ENCODE data around the gene CRYBG2. TPM values are rescaled to one million over a fixed set of nuclear protein-coding genes. Genes with fewer than 3 reads are reported as not detected.

Gene CRYBG2
- total and polyA plus RNA-seq, 2 of the 13 experiments (the other 11 are each of a cell fraction or from before 2014, with no cell fraction given), result 1.3 to 2.9 TPM

DNA sequence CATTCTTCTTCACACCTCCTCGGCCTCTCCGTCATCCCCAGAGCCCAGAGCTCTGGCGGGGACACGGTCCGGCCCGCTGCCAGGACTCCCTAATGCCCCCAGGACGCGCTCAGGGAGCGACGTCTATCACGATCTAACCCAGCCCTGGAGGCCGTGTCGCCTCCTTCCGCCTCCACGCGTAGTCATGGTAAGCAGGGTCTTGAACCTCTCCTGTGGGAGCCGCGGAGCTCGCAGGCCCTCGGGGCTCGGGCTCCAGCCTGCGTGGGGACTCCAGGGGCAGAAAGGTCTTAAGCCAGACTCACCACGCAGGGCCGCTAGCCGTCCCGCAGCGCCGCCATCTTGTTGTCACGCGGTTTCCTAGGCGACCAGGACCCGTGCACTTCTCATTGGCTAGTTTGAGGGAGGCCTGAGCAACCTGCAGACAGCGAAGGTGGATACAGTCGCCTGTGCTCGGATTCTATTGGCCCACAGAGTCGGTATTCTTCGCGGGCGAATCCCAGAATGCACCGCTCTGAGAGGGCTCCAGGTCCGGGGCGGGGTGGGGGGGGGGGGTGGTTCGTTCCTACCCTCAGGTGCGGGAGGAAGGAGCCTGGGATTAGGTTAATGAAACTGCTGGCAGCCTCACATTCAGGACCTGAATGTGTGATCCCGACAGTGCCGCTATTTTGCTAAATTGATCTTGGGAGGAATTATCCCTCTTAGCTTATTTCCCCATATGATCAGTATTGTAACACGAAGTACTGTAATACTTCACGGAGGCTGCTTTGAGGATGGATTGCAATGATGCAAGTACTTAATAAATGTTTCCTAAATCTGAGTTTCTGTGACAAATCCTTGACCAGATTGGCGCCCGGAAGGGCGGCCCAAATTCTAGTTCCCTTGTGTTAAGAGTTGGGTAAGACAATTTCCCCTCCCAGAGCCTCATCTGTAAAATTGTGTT lies 47.4 kb downstream of the CRYBG2 start, which contains the start of gene UBXN11 (continued):
- TF ChIP-seq, protein P1, sequence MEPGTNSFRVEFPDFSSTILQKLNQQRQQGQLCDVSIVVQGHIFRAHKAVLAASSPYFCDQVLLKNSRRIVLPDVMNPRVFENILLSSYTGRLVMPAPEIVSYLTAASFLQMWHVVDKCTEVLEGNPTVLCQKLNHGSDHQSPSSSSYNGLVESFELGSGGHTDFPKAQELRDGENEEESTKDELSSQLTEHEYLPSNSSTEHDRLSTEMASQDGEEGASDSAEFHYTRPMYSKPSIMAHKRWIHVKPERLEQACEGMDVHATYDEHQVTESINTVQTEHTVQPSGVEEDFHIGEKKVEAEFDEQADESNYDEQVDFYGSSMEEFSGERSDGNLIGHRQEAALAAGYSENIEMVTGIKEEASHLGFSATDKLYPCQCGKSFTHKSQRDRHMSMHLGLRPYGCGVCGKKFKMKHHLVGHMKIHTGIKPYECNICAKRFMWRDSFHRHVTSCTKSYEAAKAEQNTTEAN (CRISPR knock-in tag; conservative IDR thresholded peaks at IDR 0.05), result no peak
- no peak for TF ChIP-seq EP300 (IDR thresholded peaks at IDR 0.05; ENCODE audit: low read depth in 2 of 2, low read length in 2 of 2)
- TF ChIP-seq EP300 (CRISPR knock-in tag; IDR thresholded peaks at IDR 0.05; ENCODE audit: borderline replicate concordance), result no peak
- TF ChIP-seq ZNF160 (CRISPR knock-in tag; IDR thresholded peaks at IDR 0.05), result no peak
- TF ChIP-seq E2F5 (CRISPR knock-in tag; conservative IDR thresholded peaks at IDR 0.05), result peak; percentile 66; the same call in 1 of the 2 replicates
- peak; percentile 81 for TF ChIP-seq ZFY (CRISPR knock-in tag; IDR thresholded peaks at IDR 0.05)
- TF ChIP-seq, protein P2, sequence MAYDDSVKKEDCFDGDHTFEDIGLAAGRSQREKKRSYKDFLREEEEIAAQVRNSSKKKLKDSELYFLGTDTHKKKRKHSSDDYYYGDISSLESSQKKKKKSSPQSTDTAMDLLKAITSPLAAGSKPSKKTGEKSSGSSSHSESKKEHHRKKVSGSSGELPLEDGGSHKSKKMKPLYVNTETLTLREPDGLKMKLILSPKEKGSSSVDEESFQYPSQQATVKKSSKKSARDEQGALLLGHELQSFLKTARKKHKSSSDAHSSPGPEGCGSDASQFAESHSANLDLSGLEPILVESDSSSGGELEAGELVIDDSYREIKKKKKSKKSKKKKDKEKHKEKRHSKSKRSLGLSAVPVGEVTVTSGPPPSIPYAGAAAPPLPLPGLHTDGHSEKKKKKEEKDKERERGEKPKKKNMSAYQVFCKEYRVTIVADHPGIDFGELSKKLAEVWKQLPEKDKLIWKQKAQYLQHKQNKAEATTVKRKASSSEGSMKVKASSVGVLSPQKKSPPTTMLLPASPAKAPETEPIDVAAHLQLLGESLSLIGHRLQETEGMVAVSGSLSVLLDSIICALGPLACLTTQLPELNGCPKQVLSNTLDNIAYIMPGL (CRISPR knock-in tag; IDR thresholded peaks at IDR 0.05; ENCODE audit: borderline replicate concordance in 1 of 2, low read depth in 1 of 2), result no peak
- peak; percentile 39; the same call in 1 of the 2 replicates for TF ChIP-seq ZMYM4 (CRISPR knock-in tag; IDR thresholded peaks at IDR 0.05)
- peak; percentile 90 for TF ChIP-seq KDM5A (IDR thresholded peaks at IDR 0.05; ENCODE audit: borderline replicate concordance, low read length)
- no peak for TF ChIP-seq ZNF749 (CRISPR knock-in tag; IDR thresholded peaks at IDR 0.05; ENCODE audit: borderline replicate concordance)
- TF ChIP-seq ZSCAN31 (CRISPR knock-in tag; IDR thresholded peaks at IDR 0.05; ENCODE audit: low read depth), result 0 out of 2 replicates have a peak, but pooled peaks have one; percentile 19
- peak; percentile 35; the same call in 1 of the 2 replicates for TF ChIP-seq ZNF777 (CRISPR knock-in tag; IDR thresholded peaks at IDR 0.05)
- TF ChIP-seq GMEB2 (CRISPR knock-in tag; IDR thresholded peaks at IDR 0.05; ENCODE audit: low read depth), result no peak
- TF ChIP-seq, protein P3, sequence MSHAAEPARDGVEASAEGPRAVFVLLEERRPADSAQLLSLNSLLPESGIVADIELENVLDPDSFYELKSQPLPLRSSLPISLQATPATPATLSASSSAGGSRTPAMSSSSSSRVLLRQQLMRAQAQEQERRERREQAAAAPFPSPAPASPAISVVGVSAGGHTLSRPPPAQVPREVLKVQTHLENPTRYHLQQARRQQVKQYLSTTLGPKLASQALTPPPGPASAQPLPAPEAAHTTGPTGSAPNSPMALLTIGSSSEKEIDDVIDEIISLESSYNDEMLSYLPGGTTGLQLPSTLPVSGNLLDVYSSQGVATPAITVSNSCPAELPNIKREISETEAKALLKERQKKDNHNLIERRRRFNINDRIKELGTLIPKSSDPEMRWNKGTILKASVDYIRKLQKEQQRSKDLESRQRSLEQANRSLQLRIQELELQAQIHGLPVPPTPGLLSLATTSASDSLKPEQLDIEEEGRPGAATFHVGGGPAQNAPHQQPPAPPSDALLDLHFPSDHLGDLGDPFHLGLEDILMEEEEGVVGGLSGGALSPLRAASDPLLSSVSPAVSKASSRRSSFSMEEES (CRISPR knock-in tag; IDR thresholded peaks at IDR 0.05), result 0 out of 2 replicates have a peak, but pooled peaks have one; percentile 20
- no peak for TF ChIP-seq MED8 (CRISPR knock-in tag; IDR thresholded peaks at IDR 0.05; ENCODE audit: insufficient replicate concordance)
- TF ChIP-seq, protein P4, sequence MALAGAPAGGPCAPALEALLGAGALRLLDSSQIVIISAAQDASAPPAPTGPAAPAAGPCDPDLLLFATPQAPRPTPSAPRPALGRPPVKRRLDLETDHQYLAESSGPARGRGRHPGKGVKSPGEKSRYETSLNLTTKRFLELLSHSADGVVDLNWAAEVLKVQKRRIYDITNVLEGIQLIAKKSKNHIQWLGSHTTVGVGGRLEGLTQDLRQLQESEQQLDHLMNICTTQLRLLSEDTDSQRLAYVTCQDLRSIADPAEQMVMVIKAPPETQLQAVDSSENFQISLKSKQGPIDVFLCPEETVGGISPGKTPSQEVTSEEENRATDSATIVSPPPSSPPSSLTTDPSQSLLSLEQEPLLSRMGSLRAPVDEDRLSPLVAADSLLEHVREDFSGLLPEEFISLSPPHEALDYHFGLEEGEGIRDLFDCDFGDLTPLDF (CRISPR knock-in tag; IDR thresholded peaks at IDR 0.05), result peak; percentile 95
- no peak for TF ChIP-seq HDAC6 (IDR thresholded peaks at IDR 0.05; ENCODE audit: low read depth, low read length)
